ENCODE results near the gene GLRX5. TPM values are rescaled to one million over a fixed set of nuclear protein-coding genes. Genes with fewer than 3 reads are reported as not detected.

The GLRX5 gene
- 10 to 100 TPM; 21.5 to 49.1 TPM for total RNA-seq

- peak in 2 of 7 experiments; percentile 31 to 47 for TF ChIP-seq CTCF (IDR thresholded peaks at IDR 0.05)
- peak in 2 of 3 donors; percentile 66 to 75 for TF ChIP-seq POLR2A (IDR thresholded peaks at IDR 0.05)
- H3K4me1 ChIP-seq = peaks cover 72% of the 10 kb centered on the region
- intact Hi-C loops (cut with DNase I) = no loop called here
Measured at GRCh38 chr14:95534299-95535225, at the start of gene GLRX5. TSS of gene GLRX5 (plus strand) at chr14:95535050. CDS start at chr14:95535090, 40 bp downstream.

DNA sequence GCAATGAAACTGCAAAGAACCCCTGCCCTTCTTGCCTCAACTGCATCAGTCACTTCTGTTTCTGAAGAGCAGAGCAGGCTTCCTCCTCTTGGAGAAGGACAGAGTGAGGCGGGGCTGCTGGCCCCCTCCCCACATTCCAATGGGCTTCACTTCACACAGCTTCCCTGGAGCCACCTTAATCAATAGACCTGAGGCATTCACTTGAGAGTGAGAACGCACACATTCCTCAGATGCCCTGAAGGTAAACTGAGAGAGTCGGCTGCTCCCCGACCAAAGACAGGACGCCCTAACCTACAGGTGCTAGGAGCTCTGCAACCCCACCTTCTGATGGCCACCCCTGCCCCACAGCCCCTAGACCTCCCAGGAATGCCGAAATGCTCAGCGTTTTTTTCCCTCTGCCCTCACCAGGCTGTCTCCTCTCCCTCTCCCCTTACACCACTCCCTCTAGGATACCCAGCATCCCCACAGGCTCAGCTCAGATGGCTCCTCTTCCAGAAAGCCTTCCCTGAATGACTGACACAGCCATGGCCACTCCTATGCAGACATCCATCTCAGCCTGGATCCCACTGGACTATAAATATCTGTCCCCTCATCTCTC is 49.5 kb upstream of the GLRX5 start:
- no peak for ATAC-seq
- Histone ChIP-seq H3K36me3 (replicated peaks in 1 of 2; ENCODE audit: insufficient read depth in 1 of 2, low read depth in 2 of 2) (no peaks in the 10 kb centered on the region), H3K9me3 (no peaks in the 10 kb centered on the region), H3K4me1 (no peaks in the 10 kb centered on the region), H3K27me3 (no peaks in the 10 kb centered on the region), H3K27ac (no peak overlapping the region), H3K4me3 (no peak overlapping the region)
- no peak for DNase-seq
- intact Hi-C loops (cut with DNase I) = no loop called here
- TF ChIP-seq CTCF (IDR thresholded peaks at IDR 0.05) (no peak), POLR2A (IDR thresholded peaks at IDR 0.05) (no peak)
- 56 to 57% methylated on average over 7 of the region's 7 CpGs for WGBS, 2 donors

More at GRCh38 chr14:95534299-95535225, at the start of gene GLRX5:
- ATAC-seq (peak; percentile 96), DNase-seq (peak; percentile 99 to 100 (median 99))
- no peaks in the 10 kb centered on the region for H3K9me3 ChIP-seq
- no peaks in the 10 kb centered on the region for H3K27me3 ChIP-seq
- peak within 1 kb of the TSS; percentile 72 to 80 for H3K4me3 ChIP-seq
- no peaks in the 10 kb centered on the region for H3K36me3 ChIP-seq (replicated peaks in 1 of 2; ENCODE audit: insufficient read depth in 1 of 2, low read depth in 2 of 2)
- peak within 1 kb of the TSS; percentile 72 to 87 (median 83) for H3K27ac ChIP-seq
- WGBS, 2 donors = 0% methylated on average over 26 to 88 of the region's 97 CpGs

DNA sequence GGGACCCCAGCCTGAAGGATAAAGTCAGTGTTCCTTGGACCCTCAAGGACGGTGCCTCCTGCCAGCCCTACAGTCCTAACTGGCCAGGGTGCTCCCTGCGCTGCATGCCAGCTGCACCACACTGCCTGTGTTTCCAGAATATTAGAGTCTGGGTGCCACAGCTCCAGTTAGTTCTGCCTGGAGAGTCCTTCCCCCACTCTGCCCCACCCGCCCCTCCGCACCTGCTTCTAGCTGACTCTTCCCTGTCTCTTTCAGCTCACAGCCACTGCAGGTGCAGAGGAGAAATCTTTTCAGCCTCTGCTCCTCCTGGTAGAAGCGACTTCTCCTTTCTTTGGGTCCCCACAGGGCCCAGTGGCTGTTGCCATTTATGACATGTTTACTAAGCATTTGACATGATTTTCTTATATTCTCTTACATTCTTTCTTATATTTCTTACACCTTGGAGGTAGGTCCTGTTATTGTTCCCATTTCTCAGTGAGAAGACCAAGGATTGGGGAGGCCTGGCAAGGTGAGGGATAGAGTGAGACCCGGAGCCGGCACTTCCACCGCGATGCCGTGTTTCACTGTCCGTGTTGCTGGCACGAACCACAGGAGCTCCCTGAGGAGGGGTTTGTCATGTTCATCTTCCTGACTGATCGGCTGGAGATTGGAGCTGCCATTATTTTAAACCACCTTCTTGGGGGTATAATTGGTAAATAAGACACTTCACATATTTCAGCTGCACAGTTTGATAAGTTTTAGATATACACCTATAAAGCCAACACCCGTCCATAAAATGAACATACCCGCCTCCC is 47.8 kb upstream of the GLRX5 start:
- no peak overlapping the region for H3K27ac ChIP-seq
- no peak overlapping the region for H3K4me3 ChIP-seq
- ATAC-seq (no peak), DNase-seq (no peak)
- TF ChIP-seq POLR2A (IDR thresholded peaks at IDR 0.05) = no peak
- TF ChIP-seq CTCF (IDR thresholded peaks at IDR 0.05) = no peak
- intact Hi-C loops (cut with DNase I) = no loop called here
- 78% methylated on average over 15 of the region's 15 CpGs for WGBS, 2 donors
- H3K4me1 ChIP-seq = no peaks in the 10 kb centered on the region
- H3K36me3 ChIP-seq (replicated peaks in 1 of 2; ENCODE audit: insufficient read depth in 1 of 2, low read depth in 2 of 2) = no peaks in the 10 kb centered on the region
- H3K9me3 ChIP-seq = no peaks in the 10 kb centered on the region
- no peaks in the 10 kb centered on the region for H3K27me3 ChIP-seq

DNA sequence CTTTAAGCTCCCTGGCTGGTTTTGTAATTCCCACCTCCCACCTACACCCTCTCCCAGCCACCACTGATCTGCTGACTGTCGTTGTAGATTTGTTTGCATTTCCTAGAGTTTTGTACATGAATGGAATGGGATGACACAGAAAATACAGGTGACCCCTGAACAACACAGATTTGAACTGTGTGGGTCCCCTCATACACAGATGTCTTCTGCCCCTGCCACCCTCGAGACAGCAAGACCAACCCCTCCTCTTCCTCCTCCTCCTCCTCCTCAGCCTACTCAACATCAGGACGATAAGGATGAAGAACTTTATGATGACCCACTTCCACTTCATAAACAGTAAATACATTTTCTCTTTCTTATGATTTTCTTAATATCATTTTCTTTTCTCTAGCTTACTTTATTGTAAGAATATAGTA is 47.2 kb upstream of the GLRX5 start:
- H3K27me3 ChIP-seq = no peaks in the 10 kb centered on the region
- H3K9me3 ChIP-seq = no peaks in the 10 kb centered on the region
- intact Hi-C loops (cut with DNase I) = no loop called here
- TF ChIP-seq CTCF (IDR thresholded peaks at IDR 0.05) (no peak), POLR2A (IDR thresholded peaks at IDR 0.05) (no peak)
- H3K4me3 ChIP-seq = no peak overlapping the region
- no peaks in the 10 kb centered on the region for H3K4me1 ChIP-seq
- H3K27ac ChIP-seq = no peak overlapping the region
- ATAC-seq (no peak), DNase-seq (no peak)
- H3K36me3 ChIP-seq (replicated peaks in 1 of 2; ENCODE audit: insufficient read depth in 1 of 2, low read depth in 2 of 2) = no peaks in the 10 kb centered on the region
- WGBS, 2 donors = 53 to 55% methylated on average over 3 of the region's 3 CpGs
